ENCODE measurements around the gene ZNF283. TPM values are rescaled to one million over a fixed set of nuclear protein-coding genes. Genes with fewer than 3 reads are reported as not detected.

Gene ZNF283
- total and polyA plus RNA-seq, 2 donors from 2014 or later, result 3.3 to 12.7 TPM

- Histone ChIP-seq H3K9me3 (ENCODE audit: control insufficient read depth in 2 of 3, insufficient read depth in 1 of 3, low read length in 3 of 3) (no peaks in the 10 kb centered on the region), H3K27ac (ENCODE audit: low read depth in 2 of 2, low read length in 2 of 2) (no peak overlapping the region), H3K4me1 (ENCODE audit: control insufficient read depth in 2 of 3, insufficient read depth in 2 of 3, low read depth in 1 of 3, low read length in 3 of 3) (no peaks in the 10 kb centered on the region), H3K27me3 (ENCODE audit: control insufficient read depth, insufficient read depth, low read length) (no peaks in the 10 kb centered on the region), H3K36me3 (ENCODE audit: control insufficient read depth in 2 of 3, insufficient read depth in 3 of 3, low read length in 3 of 3) (no peaks in the 10 kb centered on the region), H3K4me3 (ENCODE audit: low read length in 3 of 3) (no peak overlapping the region), H3K9ac (ENCODE audit: low read length in 3 of 3) (no peak overlapping the region)
- TF ChIP-seq CTCF (IDR thresholded peaks at IDR 0.05; ENCODE audit: borderline replicate concordance, extremely low read depth, insufficient read depth), result no peak
- intact Hi-C loops (cut with DNase I), result no loop called here
- DNase-seq, result peak in 1 of 5 donors; percentile 60
- FAIRE-seq, result no peak
Measured at GRCh38 chr19:43789029-43789428, 38.1 kb upstream of the ZNF283 start.

- Histone ChIP-seq H3K27me3 (ENCODE audit: control insufficient read depth, insufficient read depth, low read length) (no peaks in the 10 kb centered on the region), H3K9me3 (ENCODE audit: control insufficient read depth in 2 of 3, insufficient read depth in 1 of 3, low read length in 3 of 3) (peaks cover 0 to under 1% (median 0%) of the 10 kb centered on the region in 3 donors), H3K4me3 (ENCODE audit: low read length in 3 of 3) (no peak overlapping the region), H3K36me3 (ENCODE audit: control insufficient read depth in 2 of 3, insufficient read depth in 3 of 3, low read length in 3 of 3) (no peaks in the 10 kb centered on the region), H3K9ac (ENCODE audit: low read length in 3 of 3) (no peak overlapping the region), H3K27ac (ENCODE audit: low read depth in 2 of 2, low read length in 2 of 2) (no peak overlapping the region), H3K4me1 (ENCODE audit: control insufficient read depth in 2 of 3, insufficient read depth in 2 of 3, low read depth in 1 of 3, low read length in 3 of 3) (no peaks in the 10 kb centered on the region)
- DNase-seq, result no peak
- TF ChIP-seq CTCF (IDR thresholded peaks at IDR 0.05; ENCODE audit: borderline replicate concordance, extremely low read depth, insufficient read depth), result no peak
- no peak for FAIRE-seq
- intact Hi-C loops (cut with DNase I), result no loop called here
Measured at GRCh38 chr19:43790587-43790986, 36.5 kb upstream of the ZNF283 start.

GRCh38 chr19:43797118-43797517 lies 30.0 kb upstream of the ZNF283 start:
- Histone ChIP-seq H3K9me3 (ENCODE audit: control insufficient read depth in 2 of 3, insufficient read depth in 1 of 3, low read length in 3 of 3) (peaks cover 0 to 3% (median 0%) of the 10 kb centered on the region in 3 donors), H3K9ac (ENCODE audit: low read length in 3 of 3) (no peak overlapping the region), H3K27ac (ENCODE audit: low read depth in 2 of 2, low read length in 2 of 2) (no peak overlapping the region), H3K36me3 (ENCODE audit: control insufficient read depth in 2 of 3, insufficient read depth in 3 of 3, low read length in 3 of 3) (no peaks in the 10 kb centered on the region), H3K27me3 (ENCODE audit: control insufficient read depth, insufficient read depth, low read length) (peaks cover 4% of the 10 kb centered on the region), H3K4me1 (ENCODE audit: control insufficient read depth in 2 of 3, insufficient read depth in 2 of 3, low read depth in 1 of 3, low read length in 3 of 3) (peaks cover 0 to 9% (median 0%) of the 10 kb centered on the region in 3 donors), H3K4me3 (ENCODE audit: low read length in 3 of 3) (no peak overlapping the region)
- intact Hi-C loops (cut with DNase I), result no loop called here
- FAIRE-seq (no peak), DNase-seq (no peak)
- no peak for TF ChIP-seq CTCF (IDR thresholded peaks at IDR 0.05; ENCODE audit: borderline replicate concordance, extremely low read depth, insufficient read depth)

- Histone ChIP-seq H3K36me3 (ENCODE audit: control insufficient read depth in 2 of 3, insufficient read depth in 3 of 3, low read length in 3 of 3) (no peaks in the 10 kb centered on the region), H3K4me3 (ENCODE audit: low read length in 3 of 3) (no peak overlapping the region), H3K9ac (ENCODE audit: low read length in 3 of 3) (no peak overlapping the region), H3K27me3 (ENCODE audit: control insufficient read depth, insufficient read depth, low read length) (peaks cover 4% of the 10 kb centered on the region), H3K9me3 (ENCODE audit: control insufficient read depth in 2 of 3, insufficient read depth in 1 of 3, low read length in 3 of 3) (peaks cover 0 to 3% (median 0%) of the 10 kb centered on the region in 3 donors), H3K4me1 (ENCODE audit: control insufficient read depth in 2 of 3, insufficient read depth in 2 of 3, low read depth in 1 of 3, low read length in 3 of 3) (peaks cover 0 to 9% (median 0%) of the 10 kb centered on the region in 3 donors), H3K27ac (ENCODE audit: low read depth in 2 of 2, low read length in 2 of 2) (no peak overlapping the region)
- no peak for TF ChIP-seq CTCF (IDR thresholded peaks at IDR 0.05; ENCODE audit: borderline replicate concordance, extremely low read depth, insufficient read depth)
- FAIRE-seq (no peak), DNase-seq (no peak)
- intact Hi-C loops (cut with DNase I), result no loop called here
Measured at GRCh38 chr19:43797556-43797955, 29.6 kb upstream of the ZNF283 start.
